GM19193 (cell line): ENCODE data around the gene WDFY2.

Experiments
- POLR2A ChIP-seq: IDR thresholded peaks from 4 replicates; pipeline ENCODE4 v1.6.1; 2011; ENCODE audit not compliant: insufficient read depth, insufficient read length; ENCODE audit errors: extremely low read depth

WDFY2 gene

GRCh38 chr13:51715613-51716012 lies 131.4 kb downstream of the WDFY2 start:
- no peak for TF ChIP-seq POLR2A

DNA sequence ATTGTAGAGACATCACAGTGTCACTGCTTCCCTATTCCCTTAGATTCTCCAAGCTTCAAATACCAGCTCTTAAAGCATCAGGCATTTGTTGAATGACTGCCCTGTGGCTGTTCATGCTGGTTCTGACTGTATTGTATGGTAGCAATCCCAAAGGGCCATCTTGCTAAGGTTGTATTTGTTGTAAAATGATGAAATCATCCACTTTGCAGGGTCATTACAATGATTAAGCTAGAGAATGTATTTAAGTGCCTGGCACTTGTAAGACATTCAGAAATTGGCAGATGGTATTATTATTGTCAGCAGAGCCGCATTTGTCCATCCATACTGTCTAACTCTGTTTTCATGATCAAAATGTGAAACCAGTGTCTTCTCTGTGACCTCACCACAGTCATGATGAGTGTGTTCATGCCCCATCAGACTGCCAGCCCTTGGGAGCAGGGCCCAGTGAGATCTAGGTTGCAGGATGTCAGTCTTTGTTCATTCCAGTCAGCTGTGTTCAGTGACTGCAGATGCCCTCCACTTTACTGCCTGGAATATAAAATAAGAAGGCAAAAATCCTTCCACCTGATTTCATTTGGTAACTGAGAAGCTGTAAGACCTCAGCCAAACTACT lies 133.6 kb downstream of the WDFY2 start:
- TF ChIP-seq POLR2A: no peak

- no peak for TF ChIP-seq POLR2A
Observed at GRCh38 chr13:51719394-51719793, 135.1 kb downstream of the WDFY2 start.

DNA sequence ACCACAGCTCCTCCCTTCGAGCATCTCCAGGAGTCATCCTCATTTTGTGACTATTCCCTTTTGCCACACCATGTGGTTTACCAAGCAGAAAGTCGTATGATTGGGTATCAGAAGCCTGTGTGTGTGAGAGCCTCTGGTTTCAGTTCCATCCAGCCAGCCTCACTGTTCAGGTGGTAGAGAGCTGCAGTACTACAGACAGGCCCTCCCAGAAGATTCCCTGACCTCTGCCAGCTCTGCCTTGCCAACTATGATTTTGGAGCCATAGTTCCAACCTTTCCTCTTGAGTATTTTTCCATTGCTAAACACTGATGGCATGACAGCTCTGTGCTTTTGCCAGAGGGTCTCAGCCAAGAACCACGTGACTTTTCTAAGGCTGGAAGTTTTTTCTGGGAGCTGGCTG lies 137.2 kb downstream of the WDFY2 start:
- no peak for TF ChIP-seq POLR2A

- TF ChIP-seq POLR2A: no peak
Observed at GRCh38 chr13:51723529-51723928, 139.3 kb downstream of the WDFY2 start.

- TF ChIP-seq POLR2A: no peak
Observed at GRCh38 chr13:51724721-51725120, 140.5 kb downstream of the WDFY2 start.

- TF ChIP-seq POLR2A: no peak
Observed at GRCh38 chr13:51726446-51727193, 142.4 kb downstream of the WDFY2 start.

DNA sequence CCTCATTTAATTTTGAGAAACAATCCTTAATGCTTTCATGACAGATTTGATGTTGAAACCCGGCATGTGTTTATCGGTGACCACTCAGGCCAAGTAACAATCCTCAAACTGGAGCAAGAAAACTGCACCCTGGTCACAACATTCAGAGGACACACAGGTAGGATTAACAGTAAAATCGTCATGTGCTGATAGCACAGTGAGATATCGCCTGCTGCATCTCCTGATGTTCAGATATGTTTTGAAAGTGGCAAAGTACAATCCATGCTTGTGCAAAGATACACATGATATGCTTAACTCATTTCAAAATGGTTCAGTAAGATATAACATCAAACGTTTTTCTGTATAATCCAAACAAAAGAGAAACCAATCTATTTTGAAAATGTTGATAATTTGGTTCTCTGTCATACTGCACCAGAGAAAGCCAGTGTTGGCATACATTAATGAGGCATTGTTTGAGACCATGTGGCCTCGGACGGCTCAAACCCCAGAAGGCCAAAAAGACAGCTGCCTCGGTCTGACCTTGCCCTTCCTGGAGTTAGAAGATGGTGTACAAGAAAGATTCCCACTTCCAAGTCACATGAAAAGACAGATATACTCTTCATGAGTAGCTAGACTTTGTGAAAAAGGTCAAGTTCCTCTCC lies 143.5 kb downstream of the WDFY2 start:
- TF ChIP-seq POLR2A: no peak

DNA sequence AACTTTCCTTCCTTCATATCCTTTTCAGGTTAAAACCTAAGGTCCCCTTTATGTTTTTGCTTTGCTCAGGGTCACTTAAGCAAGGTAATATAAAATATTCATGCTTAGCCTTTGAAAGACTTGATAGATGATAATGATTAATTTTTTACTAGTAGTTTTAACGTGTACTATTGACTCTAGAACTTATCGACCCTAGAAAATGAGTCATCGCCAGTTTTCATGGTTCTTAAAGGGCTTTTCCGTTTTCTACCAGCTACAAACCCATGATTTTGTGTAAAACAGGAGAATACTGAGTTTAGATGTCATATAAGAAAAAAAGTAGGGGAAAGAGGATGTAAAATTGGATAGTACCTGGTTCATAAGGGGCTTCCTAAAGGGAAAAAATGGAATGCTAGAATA lies 144.0 kb downstream of the WDFY2 start:
- no peak for TF ChIP-seq POLR2A

DNA sequence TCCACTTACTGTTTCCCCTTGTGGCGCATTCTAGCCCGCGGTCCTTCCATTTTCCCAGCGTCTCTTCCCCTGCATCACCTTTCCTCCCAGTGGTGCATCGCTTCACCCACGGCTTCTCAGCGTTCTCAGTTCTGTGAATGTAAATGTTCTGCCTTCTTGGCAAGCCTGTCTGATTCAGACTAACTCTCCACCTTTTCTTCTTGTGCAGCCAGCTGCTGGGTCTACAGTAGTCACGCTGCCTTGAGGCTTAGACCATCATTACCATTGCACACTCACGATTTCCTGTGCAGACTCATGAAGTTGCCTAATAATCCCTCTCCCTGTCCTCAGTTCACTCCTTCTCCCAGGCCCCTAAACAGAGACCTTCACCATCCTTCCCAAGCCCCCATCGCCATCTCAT lies 144.7 kb downstream of the WDFY2 start:
- no peak for TF ChIP-seq POLR2A

DNA sequence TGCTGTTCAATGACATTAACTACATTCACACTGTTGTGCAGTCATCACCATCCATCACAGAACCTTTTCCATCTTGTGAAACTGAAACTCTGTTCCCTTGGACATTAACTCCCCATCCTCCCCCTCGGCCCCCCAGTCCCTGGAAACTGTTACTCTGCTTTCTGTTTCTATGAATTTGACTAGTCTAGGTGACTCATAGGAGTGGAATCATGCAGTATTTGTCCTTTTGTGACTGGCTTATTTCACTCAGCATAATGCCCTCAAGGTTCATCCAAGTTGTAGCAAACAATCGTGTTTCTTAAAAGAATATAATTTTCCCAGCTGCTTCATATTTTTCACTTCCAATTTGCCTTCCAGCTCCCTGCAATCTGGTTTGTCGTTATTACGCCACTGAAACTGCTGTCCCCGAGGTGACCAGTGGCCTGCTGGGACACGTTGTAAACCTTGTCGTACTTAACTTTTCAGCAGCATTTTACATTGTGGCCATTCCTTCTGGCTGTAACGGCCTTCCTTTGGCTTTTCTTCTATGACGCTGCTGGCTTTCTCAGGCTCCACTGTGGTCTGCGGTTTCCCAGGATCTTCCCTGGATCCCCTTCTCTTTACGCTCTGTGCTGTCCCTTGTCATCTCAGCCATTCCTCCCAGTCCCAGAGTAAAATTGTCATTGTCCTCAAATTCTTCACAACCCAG lies 145.7 kb downstream of the WDFY2 start:
- no peak for TF ChIP-seq POLR2A

- TF ChIP-seq POLR2A: no peak
Observed at GRCh38 chr13:51730927-51731326, 146.7 kb downstream of the WDFY2 start.

DNA sequence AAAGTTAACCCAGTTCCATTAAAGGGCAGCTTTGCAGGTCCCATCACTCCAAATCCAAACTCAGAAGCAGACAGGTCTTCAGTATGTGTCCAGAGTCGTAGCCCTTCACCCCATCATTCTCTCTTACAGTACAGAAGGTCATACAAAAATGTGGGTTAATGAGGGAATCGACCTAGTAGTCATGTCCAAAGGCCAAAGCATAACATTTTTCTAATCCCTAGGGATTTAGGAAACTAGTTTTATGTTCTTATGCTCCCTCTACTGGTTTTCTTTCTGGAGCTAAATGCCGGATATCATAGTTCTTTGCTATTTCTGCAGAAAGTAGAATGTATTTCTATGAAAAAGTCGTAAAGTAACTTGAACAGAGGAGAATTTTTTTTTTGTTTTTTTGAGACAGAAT lies 147.5 kb downstream of the WDFY2 start:
- no peak for TF ChIP-seq POLR2A

- TF ChIP-seq POLR2A: no peak
Observed at GRCh38 chr13:51733374-51734298, 149.4 kb downstream of the WDFY2 start.
